Stimulated activated CD4-positive, alpha-beta T cell treated with anti-CD3 and anti-CD28 coated beads, Interleukin-12 subunit alpha, Interleukin-12 subunit beta, amount 100 ng/mL, for 48 hours (primary cell): ENCODE measurements around the gene ITPA.
"Not testable (repeated sequence)": the region's sequence is repeated elsewhere in the genome, so short reads cannot be mapped to it uniquely, and the experiment has no call there.

Experiments used
- DNase-seq, 3 donors: peaks; one replicate each; pipeline ENCODE4 v3.0.0-alpha.2; 2020; ENCODE audit warnings: low read depth in 2 of 3, low spot score in 1 of 3

The ITPA gene

GRCh38 chr20:3172933-3173609 lies 36.2 kb upstream of the ITPA start, which contains the start of gene LZTS3:
LZTS3 (minus strand) TSS chr20:3173549; CDS start chr20:3167163, 6,386 bp downstream.
- peak; percentile 38 to 61 (median 42) for DNase-seq

DNA sequence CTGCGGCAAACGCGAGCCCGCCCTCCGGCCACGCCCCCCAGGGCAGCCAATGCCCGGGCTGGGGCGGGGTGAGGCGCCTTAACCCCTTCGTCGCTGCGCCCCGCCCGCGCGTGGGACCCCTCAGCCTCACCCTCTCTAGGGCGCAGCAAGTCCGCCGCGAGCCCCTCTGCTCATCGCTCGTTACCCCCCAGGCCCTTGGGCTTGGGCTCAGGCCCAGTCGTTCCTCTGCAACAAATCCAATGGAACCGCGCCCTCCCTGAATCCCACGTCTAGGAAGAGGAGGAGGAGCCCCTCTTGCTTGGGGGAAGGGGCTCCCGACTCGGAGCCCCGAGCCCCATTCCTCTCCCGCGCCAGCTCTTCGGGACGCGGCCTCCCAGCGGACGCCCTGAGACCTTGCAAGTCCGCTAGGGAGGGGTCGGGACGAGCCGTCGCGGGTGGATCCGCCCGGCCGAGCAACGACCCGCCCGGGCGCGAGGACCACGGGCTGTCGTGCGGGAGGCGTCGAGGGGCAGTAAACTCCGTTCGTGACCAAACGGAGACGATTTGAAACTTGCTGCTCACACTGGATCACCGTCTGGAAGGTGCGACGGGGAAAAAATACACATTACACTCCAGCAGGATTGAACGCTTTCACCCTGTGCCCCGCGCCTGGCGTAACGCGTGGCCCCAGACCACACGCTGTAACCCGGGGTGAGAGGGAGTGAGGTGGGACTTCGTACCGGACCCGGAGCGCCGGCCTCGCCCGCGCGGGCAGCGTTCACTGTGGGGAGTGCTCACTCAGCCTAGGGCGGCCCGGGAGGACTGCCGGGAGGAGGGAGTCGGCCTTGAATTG lies 35.5 kb upstream of the ITPA start:
- DNase-seq = peak; percentile 74 to 90 (median 81)

GRCh38 chr20:3174442-3175261 lies 34.6 kb upstream of the ITPA start:
- no peak for DNase-seq

DNA sequence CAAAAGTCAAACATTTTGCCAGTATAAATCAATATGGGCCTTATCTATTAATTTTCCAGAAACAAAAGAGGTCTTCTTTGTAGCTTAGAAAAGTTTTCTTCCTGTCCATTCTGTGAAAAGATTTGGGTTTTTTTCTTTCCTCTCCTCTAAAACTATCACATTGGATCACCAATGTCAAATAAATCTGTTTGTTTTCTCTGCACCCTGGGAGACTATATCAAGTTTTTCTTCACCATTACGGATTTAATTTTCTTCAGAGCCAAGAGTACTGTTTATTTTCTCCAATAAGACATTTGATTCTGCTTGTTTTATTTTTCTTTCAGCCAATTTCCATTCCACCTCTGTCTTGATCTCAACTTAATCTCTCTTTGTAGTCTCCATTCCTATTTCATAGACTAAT lies 34.0 kb upstream of the ITPA start:
- DNase-seq = no peak

- no peak for DNase-seq
Observed at GRCh38 chr20:3177746-3178485, 31.4 kb upstream of the ITPA start.

- no peak for DNase-seq
Observed at GRCh38 chr20:3180319-3180718, 29.0 kb upstream of the ITPA start.

GRCh38 chr20:3181270-3181669 lies 28.0 kb upstream of the ITPA start:
- DNase-seq = no peak

GRCh38 chr20:3182429-3182828 lies 26.9 kb upstream of the ITPA start:
- not testable (repeated sequence) for DNase-seq

DNA sequence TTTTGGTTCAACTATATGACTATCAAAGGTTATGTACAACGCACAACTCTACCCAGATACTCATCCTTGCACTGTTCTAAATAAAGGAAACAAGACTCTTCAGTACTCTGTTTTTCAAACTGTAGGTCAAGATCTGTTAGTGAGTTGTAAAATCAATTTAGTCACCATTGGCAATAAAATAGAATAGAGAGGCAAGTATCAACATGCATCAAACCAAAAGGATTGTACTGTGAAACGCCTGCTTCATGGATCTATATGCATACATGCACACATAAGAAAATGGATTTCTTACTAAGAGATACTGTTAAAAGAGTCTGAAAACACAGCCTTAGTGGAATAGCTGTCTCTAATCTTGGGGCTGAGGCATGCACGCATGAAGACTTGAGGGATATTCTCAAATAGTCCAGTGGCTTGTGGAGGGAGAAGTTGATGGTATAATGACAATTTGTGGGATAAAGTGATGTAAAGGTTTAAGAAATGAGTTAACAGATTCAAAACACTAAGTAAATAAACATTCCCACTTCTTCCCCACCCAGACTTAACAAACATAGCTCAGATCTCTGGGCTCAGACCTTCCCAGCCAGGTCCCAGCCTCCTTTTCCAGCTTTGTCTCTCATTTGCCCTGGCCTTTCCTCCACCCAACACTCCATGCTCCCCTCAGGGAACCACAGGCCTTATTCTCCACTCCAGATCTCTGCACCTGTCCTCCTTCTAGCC lies 25.2 kb upstream of the ITPA start:
- DNase-seq = no peak

DNA sequence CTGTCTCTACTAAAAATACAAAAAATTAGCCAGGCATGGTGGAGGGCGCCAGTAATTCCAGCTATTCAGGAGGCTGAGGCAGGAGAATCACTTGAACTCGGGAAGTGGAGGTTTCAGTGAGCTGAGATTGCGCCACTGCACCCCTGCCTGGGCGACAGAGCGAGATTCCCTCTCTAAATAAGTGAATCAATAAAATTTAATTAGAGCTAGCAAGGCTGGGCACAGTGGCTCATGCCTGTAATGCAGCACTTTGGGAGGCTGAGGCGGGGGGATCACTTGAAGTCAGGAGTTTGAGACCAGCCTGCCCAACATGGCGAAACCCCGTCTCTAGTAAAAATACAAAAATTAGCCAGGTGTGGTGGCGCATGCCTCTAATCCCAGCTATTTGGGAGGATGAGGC lies 21.4 kb upstream of the ITPA start:
- DNase-seq = not testable (repeated sequence)

GRCh38 chr20:3188823-3189413 lies 20.4 kb upstream of the ITPA start:
- DNase-seq = no peak

- no peak for DNase-seq
Observed at GRCh38 chr20:3189561-3190131, 19.7 kb upstream of the ITPA start.

- DNase-seq = no peak
Observed at GRCh38 chr20:3190681-3191111, 18.6 kb upstream of the ITPA start.

GRCh38 chr20:3192226-3193015 lies 16.9 kb upstream of the ITPA start:
- no peak for DNase-seq

DNA sequence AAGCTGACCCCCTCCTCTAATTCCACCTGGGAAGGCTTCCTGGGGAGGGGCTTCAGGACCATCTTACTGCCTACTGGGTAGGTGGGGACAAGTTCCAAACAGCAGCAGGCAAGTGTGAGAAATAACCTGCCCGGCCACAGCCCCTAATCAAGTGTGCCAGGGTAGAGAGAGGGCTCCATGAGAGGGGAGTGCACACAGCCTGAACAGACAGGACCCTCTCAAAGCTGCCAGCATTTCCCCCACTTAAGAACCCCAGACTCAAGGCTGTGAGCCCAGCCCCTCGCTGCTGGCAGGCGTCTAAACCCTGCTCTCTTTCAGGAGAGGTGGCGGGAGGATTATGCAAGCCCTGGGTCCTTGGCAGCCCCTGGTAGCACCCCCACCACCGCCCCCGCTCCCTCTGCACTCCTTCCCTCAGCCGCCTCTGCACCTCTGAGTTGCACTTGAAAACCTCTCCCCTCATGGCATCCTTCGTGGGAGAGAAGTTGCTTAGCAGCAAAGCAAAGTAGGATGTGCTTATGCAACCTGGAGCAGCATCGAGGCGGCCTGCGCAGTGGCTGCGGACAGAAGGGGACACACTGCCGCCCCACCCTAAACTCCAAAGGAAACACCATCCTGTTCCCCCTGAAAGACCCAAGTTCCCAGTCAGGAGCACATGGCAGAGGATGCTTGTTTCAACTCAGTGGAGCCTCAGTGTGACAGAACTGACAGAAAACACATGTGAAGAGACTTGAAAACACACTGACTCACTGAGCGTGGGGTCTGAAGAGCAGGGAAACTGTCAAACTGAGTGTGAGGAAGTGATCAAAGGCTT lies 15.3 kb upstream of the ITPA start:
- DNase-seq = no peak

DNA sequence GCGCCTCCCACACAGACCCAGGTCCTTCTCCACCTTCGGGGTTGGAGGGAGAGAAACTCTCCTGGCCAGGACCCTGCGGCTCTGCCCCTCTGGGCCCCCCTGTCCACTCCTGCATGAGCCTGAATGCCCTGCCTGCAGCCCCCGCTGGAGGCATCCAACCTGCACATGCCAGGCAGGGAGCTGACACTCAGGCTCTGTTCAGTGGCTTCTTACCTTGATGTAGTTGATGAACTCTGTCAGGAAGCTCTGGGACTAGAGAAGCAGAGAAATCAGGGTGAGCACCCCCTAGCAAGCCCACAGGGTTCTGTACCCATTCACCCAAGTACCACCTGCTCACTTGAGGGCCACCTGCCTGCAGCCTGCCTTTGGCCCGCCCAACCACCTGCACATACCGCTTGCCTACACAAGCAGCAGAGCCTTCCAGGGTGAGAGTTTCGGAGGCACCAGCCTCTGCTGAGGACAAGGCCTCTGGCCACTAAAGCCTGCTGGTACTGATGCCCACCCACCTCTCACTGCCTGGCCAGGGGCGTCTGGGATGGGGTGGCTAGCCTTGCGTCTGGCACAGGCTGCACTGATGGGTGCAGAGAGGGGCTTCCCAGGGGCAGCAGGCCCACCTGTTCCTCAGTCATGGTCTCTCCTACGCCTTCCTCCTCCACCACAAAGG lies 14.5 kb upstream of the ITPA start:
- no peak for DNase-seq

GRCh38 chr20:3195590-3196237 lies 13.6 kb upstream of the ITPA start:
- no peak for DNase-seq
